PC-9 (cell line): ENCODE data around the gene RASGEF1C. TPM values are rescaled to one million over a fixed set of nuclear protein-coding genes. Genes with fewer than 3 reads are reported as not detected.

Experiments
- BruUV-seq: library from RNA; stranded (reverse); fragments of 400-500 nt; replicated peaks from 2 replicates; lab custom pipeline; 2021; lab: Mats Ljungman, UMichigan
- CTCF ChIA-PET: fragments of 300-600 bp; sonication (Branson Sonifier 250); formaldehyde crosslinking; loops from one replicate; lab custom pipeline; 2022; ENCODE audit warnings: antibody characterized with exemption; lab: Charles Lee
- POLR2A ChIA-PET: fragments of 300-600 bp; sonication (Branson Sonifier 250); formaldehyde crosslinking; loops from one replicate; lab custom pipeline; 2022; ENCODE audit warnings: antibody characterized with exemption; ENCODE audit not compliant: unreplicated experiment; lab: Charles Lee
- DNase-seq, 2 experiments: peaks; one replicate each; pipeline versions ENCODE4 v3.0.0 to v3.0.0-alpha.2; 2015 to 2022; ENCODE audit warnings: mixed read lengths in 1 of 2
- H2AFZ ChIP-seq: fragments of 200-600 bp; sonication (generic); 2 replicates; pipeline ENCODE4 v1.8.1; 2017; ENCODE audit warnings: antibody characterized with exemption
- H3F3A ChIP-seq: fragments of 200-600 bp; sonication (generic); 2 replicates; pipeline ENCODE4 v1.8.1; 2017; ENCODE audit warnings: antibody characterized with exemption, mild to moderate bottlenecking, low read depth; ENCODE audit not compliant: insufficient read depth
- H3K27ac ChIP-seq: fragments of 200-600 bp; sonication (generic); 2 replicates; pipeline ENCODE4 v1.6.1; 2016; ENCODE audit warnings: mixed run types
- H3K27me3 ChIP-seq: fragments of 200-600 bp; sonication (generic); 2 replicates; pipeline ENCODE4 v1.6.1; 2016; ENCODE audit warnings: low read depth, mixed run types; ENCODE audit not compliant: insufficient read depth
- H3K36me3 ChIP-seq: fragments of 200-600 bp; sonication (generic); 2 replicates; pipeline ENCODE4 v1.6.1; 2016; ENCODE audit warnings: low read depth, mixed run types
- H3K4me1 ChIP-seq: fragments of 200-600 bp; sonication (generic); replicated peaks from 2 replicates; pipeline ENCODE4 v1.6.1; 2016; ENCODE audit warnings: mixed run types; ENCODE audit not compliant: insufficient read depth
- H3K4me2 ChIP-seq: fragments of 200-600 bp; sonication (generic); 2 replicates; pipeline ENCODE4 v1.6.1; 2017; ENCODE audit warnings: mixed run types
- H3K4me3 ChIP-seq: fragments of 200-600 bp; sonication (generic); 2 replicates; pipeline ENCODE4 v1.6.1; 2016; ENCODE audit warnings: mixed run types
- H3K79me2 ChIP-seq: fragments of 200-600 bp; sonication (generic); 2 replicates; pipeline ENCODE4 v1.6.1; 2017; ENCODE audit warnings: low read depth, mixed run types
- H3K9me2 ChIP-seq: fragments of 200-600 bp; sonication (generic); 2 replicates; pipeline ENCODE4 v1.8.1; 2017; ENCODE audit warnings: mild to moderate bottlenecking; ENCODE audit not compliant: insufficient read depth
- H3K9me3 ChIP-seq: fragments of 200-600 bp; sonication (generic); 2 replicates; pipeline ENCODE4 v1.8.1; 2016; ENCODE audit warnings: low read depth; ENCODE audit not compliant: insufficient read depth
- H4K20me1 ChIP-seq: fragments of 200-600 bp; sonication (generic); 2 replicates; pipeline ENCODE4 v1.8.1; 2017; ENCODE audit not compliant: insufficient read depth
- EZH2 ChIP-seq: fragments of 200-600 bp; sonication (generic); IDR thresholded peaks from 2 replicates; pipeline ENCODE4 v1.8.0; 2017; ENCODE audit warnings: antibody characterized with exemption, low read depth
- intact Hi-C: fragments of 100-400 bp; cut with micrococcal nuclease; formaldehyde crosslinking; loops from one replicate; pipeline ENCODE4 v1.10.0; 2022; ENCODE audit not compliant: unreplicated experiment
- total RNA-seq: library from RNA; stranded (reverse); gene quantifications from 2 replicates; pipeline ENCODE4 v1.2.3, GENCODE V29; 2021
- TF ChIP-seq, protein P1 (sequence below): fragments of 200-600 bp; sonication (generic); conservative IDR thresholded peaks from 2 replicates; pipeline ENCODE4 v1.6.1; 2017; ENCODE audit warnings: mixed run types, antibody characterized with exemption, mild to moderate bottlenecking, moderate library complexity

RASGEF1C gene
- total RNA-seq, 1 experiment from 2014 or later, result not detected

DNA sequence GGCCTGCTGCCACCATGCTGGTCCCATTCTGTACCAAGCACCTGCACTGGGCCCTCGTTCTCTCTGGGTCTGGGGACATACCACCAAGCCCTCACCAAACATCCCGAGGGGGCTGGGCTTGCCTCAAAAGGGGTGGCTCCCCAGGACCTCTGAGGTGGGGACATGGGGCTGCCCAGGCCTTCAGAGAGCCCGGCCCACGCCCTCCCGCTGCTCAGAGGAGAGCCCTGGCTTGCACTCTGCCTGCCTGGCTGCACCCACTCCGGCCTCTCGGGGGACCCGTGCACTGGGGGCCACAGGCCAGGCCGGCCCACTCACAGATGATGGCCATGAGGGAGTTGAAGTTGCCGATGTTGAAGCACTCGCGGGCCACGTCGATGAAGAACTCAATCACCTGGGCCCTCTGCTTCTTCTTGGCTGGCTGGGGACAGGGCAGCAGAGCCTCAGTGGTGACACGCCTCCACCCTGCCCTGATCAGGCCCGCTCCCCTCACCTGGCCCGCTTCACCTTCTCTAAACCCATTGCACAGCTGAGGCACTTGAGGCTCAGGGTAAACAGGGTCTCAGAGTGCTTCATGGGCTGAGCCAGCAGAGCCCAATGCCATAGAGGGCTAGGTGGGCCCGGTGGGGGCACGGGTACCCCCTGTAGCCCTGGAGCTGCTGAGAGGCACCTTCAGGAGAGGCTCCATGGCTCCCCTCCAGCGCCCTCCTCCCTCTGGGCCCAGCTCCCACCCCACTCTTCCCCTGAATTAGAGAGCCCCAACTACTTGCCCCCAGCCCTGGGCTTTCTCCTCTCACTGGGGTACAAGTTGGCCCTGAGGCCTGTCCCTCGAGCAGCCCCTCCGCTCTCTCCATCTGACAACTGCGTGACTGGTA is 89.7 kb downstream of the RASGEF1C start:
- peak in 1 of 2 experiments; percentile 19 for DNase-seq
- H3F3A ChIP-seq, result peaks cover 4% of the 10 kb centered on the region; the same call in 1 of the 2 replicates
- no TSS peak for BruUV-seq
- no peak overlapping the region for H2AFZ ChIP-seq
- CTCF ChIA-PET, result interaction anchor here (0.6 kb wide), 1 partner anchor 1014 kb away, joined by 3 read pairs; no protein-coding TSS in a partner anchor
- POLR2A ChIA-PET, result no interaction called here
- intact Hi-C loops, result loop anchor here (5.0 kb wide), 1 partner anchor 88 kb away; the partner anchor contains the start of gene RASGEF1C
- no peak overlapping the region for H3K4me3 ChIP-seq
- H3K4me2 ChIP-seq, result no peak overlapping the region
- H3K9me3 ChIP-seq, result no peaks in the 10 kb centered on the region
- H3K4me1 ChIP-seq, result no peaks in the 10 kb centered on the region
- TF ChIP-seq, protein P1, sequence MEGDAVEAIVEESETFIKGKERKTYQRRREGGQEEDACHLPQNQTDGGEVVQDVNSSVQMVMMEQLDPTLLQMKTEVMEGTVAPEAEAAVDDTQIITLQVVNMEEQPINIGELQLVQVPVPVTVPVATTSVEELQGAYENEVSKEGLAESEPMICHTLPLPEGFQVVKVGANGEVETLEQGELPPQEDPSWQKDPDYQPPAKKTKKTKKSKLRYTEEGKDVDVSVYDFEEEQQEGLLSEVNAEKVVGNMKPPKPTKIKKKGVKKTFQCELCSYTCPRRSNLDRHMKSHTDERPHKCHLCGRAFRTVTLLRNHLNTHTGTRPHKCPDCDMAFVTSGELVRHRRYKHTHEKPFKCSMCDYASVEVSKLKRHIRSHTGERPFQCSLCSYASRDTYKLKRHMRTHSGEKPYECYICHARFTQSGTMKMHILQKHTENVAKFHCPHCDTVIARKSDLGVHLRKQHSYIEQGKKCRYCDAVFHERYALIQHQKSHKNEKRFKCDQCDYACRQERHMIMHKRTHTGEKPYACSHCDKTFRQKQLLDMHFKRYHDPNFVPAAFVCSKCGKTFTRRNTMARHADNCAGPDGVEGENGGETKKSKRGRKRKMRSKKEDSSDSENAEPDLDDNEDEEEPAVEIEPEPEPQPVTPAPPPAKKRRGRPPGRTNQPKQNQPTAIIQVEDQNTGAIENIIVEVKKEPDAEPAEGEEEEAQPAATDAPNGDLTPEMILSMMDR, result no peak
- no peak for TF ChIP-seq EZH2
- H3K36me3 ChIP-seq, result no peaks in the 10 kb centered on the region
- no peaks in the 10 kb centered on the region for H3K9me2 ChIP-seq
- no peaks in the 10 kb centered on the region for H3K27me3 ChIP-seq
- H3K79me2 ChIP-seq, result no peaks in the 10 kb centered on the region
- no peaks in the 10 kb centered on the region for H4K20me1 ChIP-seq
- no peak overlapping the region for H3K27ac ChIP-seq

DNA sequence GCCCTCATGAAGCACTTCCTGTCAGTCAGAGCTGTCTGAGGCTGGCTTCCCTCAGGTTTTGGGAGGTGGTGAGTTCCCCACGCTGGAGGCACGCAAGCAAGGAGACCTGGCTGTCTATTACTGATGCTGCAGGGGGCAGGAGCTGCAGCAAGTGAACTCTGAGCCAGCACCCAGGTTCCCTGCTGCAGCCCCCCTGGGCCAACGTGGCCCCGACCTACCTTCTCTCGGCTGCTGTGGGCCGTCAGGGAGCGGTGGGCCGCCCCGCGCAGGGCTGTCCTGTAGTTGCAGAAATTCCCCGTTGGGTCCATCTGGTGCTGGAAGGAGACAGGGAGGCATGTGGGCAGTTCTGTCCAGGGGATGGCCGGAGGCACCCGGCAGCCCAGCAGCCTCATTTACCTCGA is 90.6 kb downstream of the RASGEF1C start:
- no peak for DNase-seq
- no peaks in the 10 kb centered on the region for H3K27me3 ChIP-seq
- no peaks in the 10 kb centered on the region for H3K4me1 ChIP-seq
- no peaks in the 10 kb centered on the region for H3K9me2 ChIP-seq
- no peak overlapping the region for H3K4me3 ChIP-seq
- ChIA-PET CTCF (interaction anchor here (0.6 kb wide), 1 partner anchor 1014 kb away, joined by 3 read pairs; no protein-coding TSS in a partner anchor), POLR2A (no interaction called here)
- H3K4me2 ChIP-seq, result no peak overlapping the region
- BruUV-seq, result no TSS peak
- no peak overlapping the region for H2AFZ ChIP-seq
- intact Hi-C loops, result loop anchor here (5.0 kb wide), 1 partner anchor 89 kb away; the partner anchor contains the start of gene RASGEF1C
- H3K79me2 ChIP-seq, result no peaks in the 10 kb centered on the region
- no peaks in the 10 kb centered on the region for H3K9me3 ChIP-seq
- no peaks in the 10 kb centered on the region for H3K36me3 ChIP-seq
- TF ChIP-seq EZH2, result no peak
- TF ChIP-seq, protein P1, result no peak
- no peaks in the 10 kb centered on the region for H3F3A ChIP-seq
- H4K20me1 ChIP-seq, result no peaks in the 10 kb centered on the region
- H3K27ac ChIP-seq, result no peak overlapping the region

DNA sequence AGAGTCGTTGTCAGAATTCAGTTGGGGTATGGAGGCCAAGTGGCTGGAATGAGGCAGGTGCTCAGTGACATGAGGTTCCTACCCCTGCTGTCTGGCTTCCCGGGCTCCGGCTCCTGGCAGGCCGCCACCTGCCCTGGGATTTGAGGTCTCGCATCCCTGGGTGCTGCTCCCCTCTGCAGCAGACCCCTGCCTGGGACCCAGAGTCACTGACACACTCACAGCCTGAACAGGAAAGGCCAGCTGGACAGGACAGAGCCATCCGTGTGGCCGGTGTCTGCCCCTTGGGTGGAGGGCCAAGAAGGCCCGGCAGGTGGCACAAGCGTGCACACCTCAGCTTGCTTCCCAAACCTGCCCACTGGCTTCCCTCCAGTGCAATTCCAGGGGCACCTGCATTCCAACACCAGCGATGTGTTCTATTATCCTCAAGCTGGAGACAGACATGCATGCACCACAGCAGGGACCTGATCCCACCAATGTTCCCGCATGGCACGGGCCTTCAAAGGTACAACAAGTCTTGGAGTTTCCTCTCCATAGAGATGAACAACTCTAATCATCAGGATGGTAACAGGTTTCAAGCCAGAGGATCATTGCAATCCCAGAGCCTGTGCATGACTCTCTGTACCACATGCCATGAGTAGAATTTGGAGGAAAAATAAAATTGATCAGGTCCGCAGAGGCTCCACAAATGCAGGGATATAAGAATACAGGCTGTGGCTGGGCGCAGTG is 91.8 kb downstream of the RASGEF1C start:
- ChIA-PET CTCF (interaction anchor here (0.8 to 1.1 kb wide), 2 partner anchors 355 to 369 kb away, joined by 3 to 4 read pairs; no protein-coding TSS in a partner anchor), POLR2A (interaction anchor here (0.7 kb wide), 1 partner anchor 87 kb away, joined by 3 read pairs; no protein-coding TSS in a partner anchor)
- no peak overlapping the region for H2AFZ ChIP-seq
- H3K27ac ChIP-seq, result no peak overlapping the region
- BruUV-seq, result no TSS peak
- H3F3A ChIP-seq, result no peaks in the 10 kb centered on the region
- H3K4me3 ChIP-seq, result no peak overlapping the region
- intact Hi-C loops, result loop anchor here (5.0 kb wide), 1 partner anchor 90 kb away; the partner anchor contains the start of gene RASGEF1C
- no peaks in the 10 kb centered on the region for H3K9me3 ChIP-seq
- no peaks in the 10 kb centered on the region for H3K9me2 ChIP-seq
- H3K4me1 ChIP-seq, result no peaks in the 10 kb centered on the region
- no peaks in the 10 kb centered on the region for H4K20me1 ChIP-seq
- no peak overlapping the region for H3K4me2 ChIP-seq
- DNase-seq, result peak; percentile 40 to 76
- no peaks in the 10 kb centered on the region for H3K27me3 ChIP-seq
- TF ChIP-seq, protein P1, result peak; percentile 80
- TF ChIP-seq EZH2, result no peak
- no peaks in the 10 kb centered on the region for H3K79me2 ChIP-seq
- no peaks in the 10 kb centered on the region for H3K36me3 ChIP-seq
